ENCODE data around the gene CEACAM19. TPM values are rescaled to one million over a fixed set of nuclear protein-coding genes. Genes with fewer than 3 reads are reported as not detected.

Gene CEACAM19
- total and polyA plus RNA-seq, 2 of the 13 experiments (the other 11 are each of a cell fraction or from before 2014, with no cell fraction given): 1.3 to 4.0 TPM

DNA sequence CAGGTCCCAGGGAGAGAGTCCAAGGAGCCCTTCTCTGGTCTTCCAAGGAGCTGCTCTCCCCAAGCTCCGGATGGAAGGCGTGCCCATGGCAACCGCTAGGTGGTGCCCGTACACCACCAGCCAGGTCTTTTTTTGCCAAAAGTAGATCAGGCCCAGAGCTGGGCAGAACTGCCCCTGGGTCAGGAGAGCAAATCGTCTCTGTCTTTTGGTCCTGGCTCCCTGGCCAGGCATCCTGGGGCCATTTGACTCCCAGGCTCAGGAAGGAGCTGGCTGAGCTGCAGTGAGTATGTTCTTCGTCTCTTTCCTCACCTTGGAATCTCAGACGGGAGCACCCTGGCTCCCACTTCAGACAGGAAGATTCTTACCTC is 52.7 kb downstream of the CEACAM19 start (continued):
- 0 out of 2 replicates have a peak, but pooled peaks have one; percentile 34 for TF ChIP-seq ZNF574 (CRISPR knock-in tag; IDR thresholded peaks at IDR 0.05)
- no peak for TF ChIP-seq RNF2 (conservative IDR thresholded peaks at IDR 0.05; ENCODE audit: low read depth)
- TF ChIP-seq ZNF441 (CRISPR knock-in tag; IDR thresholded peaks at IDR 0.05; ENCODE audit: borderline replicate concordance): no peak
- peak; percentile 99 for TF ChIP-seq ZSCAN22 (CRISPR knock-in tag; IDR thresholded peaks at IDR 0.05)
- peak; percentile 98 for TF ChIP-seq RAD21 (CRISPR knock-in tag; IDR thresholded peaks at IDR 0.05)
- no peak for TF ChIP-seq CBX1 (IDR thresholded peaks at IDR 0.05; ENCODE audit: low read depth)
- no peak for TF ChIP-seq ZNF724P (CRISPR knock-in tag; IDR thresholded peaks at IDR 0.05; ENCODE audit: borderline replicate concordance)
- TF ChIP-seq KAT8 (CRISPR knock-in tag; IDR thresholded peaks at IDR 0.05): peak; percentile 38; the same call in 1 of the 2 replicates
- TF ChIP-seq HDAC6 (IDR thresholded peaks at IDR 0.05; ENCODE audit: low read depth, low read length): no peak
- 0 out of 2 replicates have a peak, but pooled peaks have one; percentile 20 for TF ChIP-seq MEF2D (CRISPR knock-in tag; IDR thresholded peaks at IDR 0.05)
- TF ChIP-seq SNAPC2 (CRISPR knock-in tag; IDR thresholded peaks at IDR 0.05): no peak
- TF ChIP-seq CTCF (CRISPR knock-in tag; IDR thresholded peaks at IDR 0.05): peak; percentile 98
- 0 out of 2 replicates have a peak, but pooled peaks have one; percentile 48 for TF ChIP-seq NCOA5 (CRISPR knock-in tag; IDR thresholded peaks at IDR 0.05)
- no peak for TF ChIP-seq HNRNPH1 (optimal IDR thresholded peaks at IDR 0.05; ENCODE audit: low read depth, low read length)
- no peak for TF ChIP-seq ATAD3A (CRISPR knock-in tag; IDR thresholded peaks at IDR 0.05)
- no peak for TF ChIP-seq ZNF552 (CRISPR knock-in tag; IDR thresholded peaks at IDR 0.05; ENCODE audit: borderline replicate concordance)
- no peak for TF ChIP-seq FOSL1 (CRISPR knock-in tag; IDR thresholded peaks at IDR 0.05; ENCODE audit: borderline replicate concordance)
- no peak for TF ChIP-seq MIER2 (CRISPR knock-in tag; IDR thresholded peaks at IDR 0.05)
- no peak for TF ChIP-seq SRSF9 (IDR thresholded peaks at IDR 0.05; ENCODE audit: borderline replicate concordance, insufficient read depth, low read depth, low read length, poor library complexity, severe bottlenecking)
- no peak for TF ChIP-seq PAX8 (CRISPR knock-in tag; IDR thresholded peaks at IDR 0.05; ENCODE audit: borderline replicate concordance)
- no peak for TF ChIP-seq ZNF3 (CRISPR knock-in tag; IDR thresholded peaks at IDR 0.05)
- TF ChIP-seq BRCA1 (CRISPR knock-in tag; IDR thresholded peaks at IDR 0.05): 0 out of 2 replicates have a peak, but pooled peaks have one; percentile 24
- no peak for TF ChIP-seq SNRNP70 (IDR thresholded peaks at IDR 0.05; ENCODE audit: low read depth, low read length)
- TF ChIP-seq ARHGAP35 (CRISPR knock-in tag; IDR thresholded peaks at IDR 0.05; ENCODE audit: borderline replicate concordance): no peak
- no peak for TF ChIP-seq MIER3 (CRISPR knock-in tag; IDR thresholded peaks at IDR 0.05; ENCODE audit: borderline replicate concordance)
- no peak for TF ChIP-seq TBP (CRISPR knock-in tag; IDR thresholded peaks at IDR 0.05)
- TF ChIP-seq SMAD1 (CRISPR knock-in tag; IDR thresholded peaks at IDR 0.05; ENCODE audit: borderline replicate concordance, low read depth): no peak
- no peak for TF ChIP-seq SIN3B (IDR thresholded peaks at IDR 0.05; ENCODE audit: low read length)
- no peak for TF ChIP-seq ZNF557 (CRISPR knock-in tag; IDR thresholded peaks at IDR 0.05)
- no peak for TF ChIP-seq NPAS2 (CRISPR knock-in tag; IDR thresholded peaks at IDR 0.05; ENCODE audit: borderline replicate concordance)
- TF ChIP-seq TSC22D2 (CRISPR knock-in tag; IDR thresholded peaks at IDR 0.05; ENCODE audit: borderline replicate concordance): no peak
